Epithelial cell of proximal tubule (primary cell): ENCODE data around the gene UST. TPM values are rescaled to one million over a fixed set of nuclear protein-coding genes. Genes with fewer than 3 reads are reported as not detected.

Experiments
- DNase-seq: peaks from one replicate; pipeline ENCODE4 v3.0.0-alpha.2; 2011; ENCODE audit warnings: low read depth
- H3K4me3 ChIP-seq: 2 replicates; pipeline ENCODE4 v1.5.1; 2011; ENCODE audit warnings: low read depth, mild to moderate bottlenecking, low read length
- total RNA-seq: library from RNA; depleted of rRNA; stranded (reverse); fragments of >200 nt; gene quantifications from 2 replicates; pipeline ENCODE4 v1.2.3, GENCODE V29; 2015
- TF ChIP-seq, protein P1 (sequence below): conservative IDR thresholded peaks from 2 replicates; pipeline ENCODE4 v1.5.1; 2012; ENCODE audit warnings: low read depth, mild to moderate bottlenecking, low read length

The UST gene
- total RNA-seq, 1 donor from 2014 or later, result 1.1 TPM

DNA sequence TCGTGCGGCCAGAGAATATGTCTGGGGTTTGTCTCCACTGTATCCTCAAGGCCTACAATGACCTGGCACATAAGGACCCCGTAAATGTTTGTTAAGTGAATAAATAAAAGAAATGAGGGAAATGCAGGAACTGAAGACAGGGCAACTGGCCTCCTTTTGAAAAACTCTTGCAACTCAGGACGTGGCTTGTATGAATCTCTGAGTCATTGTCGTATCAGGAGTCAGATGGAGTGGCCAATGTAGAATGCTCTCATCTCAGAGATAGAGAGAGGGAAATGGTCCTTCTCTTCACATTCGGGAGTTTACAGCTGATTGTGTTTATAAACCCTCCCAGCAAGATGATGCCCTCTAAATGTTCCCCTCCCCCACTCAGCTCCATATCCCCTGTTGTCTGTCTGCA is 57.1 kb downstream of the UST start:
- H3K4me3 ChIP-seq, result no peak overlapping the region
- TF ChIP-seq, protein P1, sequence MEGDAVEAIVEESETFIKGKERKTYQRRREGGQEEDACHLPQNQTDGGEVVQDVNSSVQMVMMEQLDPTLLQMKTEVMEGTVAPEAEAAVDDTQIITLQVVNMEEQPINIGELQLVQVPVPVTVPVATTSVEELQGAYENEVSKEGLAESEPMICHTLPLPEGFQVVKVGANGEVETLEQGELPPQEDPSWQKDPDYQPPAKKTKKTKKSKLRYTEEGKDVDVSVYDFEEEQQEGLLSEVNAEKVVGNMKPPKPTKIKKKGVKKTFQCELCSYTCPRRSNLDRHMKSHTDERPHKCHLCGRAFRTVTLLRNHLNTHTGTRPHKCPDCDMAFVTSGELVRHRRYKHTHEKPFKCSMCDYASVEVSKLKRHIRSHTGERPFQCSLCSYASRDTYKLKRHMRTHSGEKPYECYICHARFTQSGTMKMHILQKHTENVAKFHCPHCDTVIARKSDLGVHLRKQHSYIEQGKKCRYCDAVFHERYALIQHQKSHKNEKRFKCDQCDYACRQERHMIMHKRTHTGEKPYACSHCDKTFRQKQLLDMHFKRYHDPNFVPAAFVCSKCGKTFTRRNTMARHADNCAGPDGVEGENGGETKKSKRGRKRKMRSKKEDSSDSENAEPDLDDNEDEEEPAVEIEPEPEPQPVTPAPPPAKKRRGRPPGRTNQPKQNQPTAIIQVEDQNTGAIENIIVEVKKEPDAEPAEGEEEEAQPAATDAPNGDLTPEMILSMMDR, result no peak
- no peak for DNase-seq

DNA sequence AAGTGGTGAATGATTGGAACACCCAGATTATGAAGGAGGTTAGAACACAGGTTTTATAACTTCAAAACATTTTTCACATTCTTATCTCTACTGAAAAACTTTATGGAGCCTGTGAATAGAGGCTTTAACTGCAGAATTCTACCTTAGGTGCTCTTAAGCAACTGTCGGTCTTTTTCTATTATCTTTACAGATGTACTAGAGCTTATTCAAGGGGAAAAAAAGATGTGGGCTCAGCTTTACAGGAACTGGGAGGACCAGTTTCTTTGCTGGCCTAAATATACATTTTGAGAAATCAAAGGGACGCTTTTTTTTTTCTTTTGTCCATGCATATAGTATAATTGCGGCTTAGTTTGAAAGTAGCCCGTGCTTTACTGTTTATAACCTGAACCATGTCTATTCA is 58.9 kb downstream of the UST start:
- TF ChIP-seq, protein P1, result no peak
- H3K4me3 ChIP-seq, result no peak overlapping the region
- DNase-seq, result no peak

DNA sequence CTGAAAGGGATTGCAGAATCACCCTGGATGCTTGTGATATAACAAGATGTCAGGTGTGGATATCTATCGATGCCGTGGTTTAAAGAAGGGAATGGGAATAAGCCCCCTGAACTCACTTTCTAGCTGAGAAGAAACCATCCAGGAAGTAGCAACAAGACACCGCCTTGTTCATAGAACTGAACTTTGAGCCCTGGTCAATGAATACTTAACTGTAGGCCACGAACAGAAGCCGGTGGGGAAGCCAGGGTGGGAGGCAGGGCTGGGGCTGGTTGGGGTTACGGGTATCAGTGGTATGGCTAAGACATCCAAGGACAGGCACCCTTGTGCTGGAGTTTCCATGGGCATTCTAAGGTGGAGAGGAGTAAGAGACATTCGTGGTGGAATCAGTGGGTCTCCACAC is 61.0 kb downstream of the UST start:
- TF ChIP-seq, protein P1, result no peak
- no peak overlapping the region for H3K4me3 ChIP-seq
- no peak for DNase-seq

DNA sequence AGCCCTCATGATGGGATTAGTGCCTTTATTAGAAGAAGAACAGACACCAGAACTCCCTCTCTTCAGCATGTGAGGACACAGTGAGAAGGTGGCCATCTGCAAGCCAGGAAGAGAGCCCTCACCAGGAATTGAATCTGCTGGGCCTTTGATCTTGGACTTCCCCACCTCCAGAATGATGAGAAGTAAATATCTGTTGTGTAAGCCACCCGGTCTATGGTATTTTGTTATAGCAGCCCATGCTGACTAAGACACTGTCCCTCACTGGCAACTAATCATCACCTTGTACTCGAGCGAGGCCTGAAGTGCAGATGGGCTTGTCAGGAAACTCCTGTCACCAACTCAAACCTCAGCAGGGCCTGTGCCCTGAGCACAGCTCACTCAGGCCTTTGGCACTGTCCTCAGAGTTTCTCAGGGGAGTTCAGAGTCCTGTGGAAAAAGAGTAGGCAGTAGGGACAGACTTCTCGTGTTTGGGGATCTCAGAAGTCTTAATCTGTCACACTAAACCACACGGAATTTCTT is 62.0 kb downstream of the UST start:
- no peak for DNase-seq
- no peak overlapping the region for H3K4me3 ChIP-seq
- TF ChIP-seq, protein P1, result no peak

DNA sequence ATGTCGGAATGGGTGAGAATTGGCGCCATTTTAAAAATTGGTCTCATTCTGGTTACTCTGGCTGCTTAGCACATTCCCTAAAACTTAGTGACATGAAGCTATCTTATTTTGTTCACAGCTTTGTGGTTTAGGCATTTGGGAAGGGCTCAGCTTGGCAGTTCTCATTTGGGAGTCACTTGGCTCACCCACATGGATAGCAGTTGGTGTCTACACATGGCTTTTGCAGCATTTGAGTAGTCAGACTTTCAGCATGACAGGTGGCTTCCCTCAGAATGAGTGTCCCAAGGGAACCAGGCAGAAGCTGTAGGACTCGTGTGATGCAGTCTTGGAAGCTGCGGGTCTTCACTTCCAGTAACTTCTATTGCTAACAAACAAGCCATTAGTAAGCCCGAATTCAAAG is 64.6 kb downstream of the UST start:
- no peak overlapping the region for H3K4me3 ChIP-seq
- DNase-seq, result no peak
- TF ChIP-seq, protein P1, result no peak

DNA sequence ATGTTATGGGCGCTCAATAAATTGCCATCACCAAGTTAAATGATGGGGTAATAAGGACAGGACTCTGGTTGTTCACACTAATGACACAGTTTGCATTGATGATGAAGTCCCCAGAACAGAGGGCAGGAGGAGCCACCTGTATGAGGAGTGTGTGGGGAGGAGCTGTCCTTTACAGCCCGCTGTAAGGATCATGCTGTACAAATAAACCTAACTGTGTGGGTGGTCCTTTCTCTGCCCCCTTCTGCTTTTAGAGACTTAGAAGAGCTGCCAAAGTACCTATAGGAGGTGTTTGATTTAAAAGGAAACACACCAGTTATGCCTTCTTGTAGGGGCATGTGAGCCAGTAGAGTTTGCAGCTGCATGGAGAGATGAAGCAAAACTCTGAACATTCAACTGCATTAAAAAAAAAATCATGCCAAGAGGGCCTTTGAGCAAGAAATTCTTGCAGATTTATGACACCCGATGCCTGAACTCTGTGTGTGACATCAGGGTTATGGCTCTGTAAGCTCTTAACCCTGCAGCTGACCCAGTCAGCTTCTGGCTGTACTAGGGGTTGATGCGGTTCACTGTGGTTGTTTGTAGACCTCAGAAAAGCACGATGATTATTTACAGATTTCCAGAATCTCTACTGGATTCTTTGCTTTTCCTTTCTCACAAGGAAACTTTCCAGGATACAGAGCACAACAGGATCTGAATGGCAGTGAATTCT is 67.4 kb downstream of the UST start:
- TF ChIP-seq, protein P1, result no peak

DNA sequence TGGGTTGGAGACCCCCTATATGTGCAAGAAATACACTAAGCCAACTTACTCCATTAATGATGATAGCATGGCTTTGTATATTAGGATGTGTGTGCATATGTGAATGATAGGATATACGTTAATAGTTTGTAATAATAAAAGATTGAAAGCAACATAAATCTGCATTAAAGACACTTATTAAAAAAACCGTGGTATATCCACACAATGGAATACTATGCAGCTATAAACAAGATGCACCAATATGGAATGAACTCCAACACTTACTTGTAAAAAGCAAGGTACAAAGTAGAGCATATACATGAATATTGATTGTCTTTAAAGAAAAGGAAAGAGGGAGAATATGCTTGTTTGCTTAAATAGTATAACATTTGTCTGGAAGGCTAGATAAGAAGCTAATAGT is 68.0 kb downstream of the UST start:
- TF ChIP-seq, protein P1, result no peak
- DNase-seq, result no peak
- H3K4me3 ChIP-seq, result no peak overlapping the region

More for the DNA sequence above, 67.4 kb downstream of the UST start:
- H3K4me3 ChIP-seq, result no peak overlapping the region
- DNase-seq, result no peak
